ENCODE results near the gene SLC25A42.

Gene SLC25A42

DNA sequence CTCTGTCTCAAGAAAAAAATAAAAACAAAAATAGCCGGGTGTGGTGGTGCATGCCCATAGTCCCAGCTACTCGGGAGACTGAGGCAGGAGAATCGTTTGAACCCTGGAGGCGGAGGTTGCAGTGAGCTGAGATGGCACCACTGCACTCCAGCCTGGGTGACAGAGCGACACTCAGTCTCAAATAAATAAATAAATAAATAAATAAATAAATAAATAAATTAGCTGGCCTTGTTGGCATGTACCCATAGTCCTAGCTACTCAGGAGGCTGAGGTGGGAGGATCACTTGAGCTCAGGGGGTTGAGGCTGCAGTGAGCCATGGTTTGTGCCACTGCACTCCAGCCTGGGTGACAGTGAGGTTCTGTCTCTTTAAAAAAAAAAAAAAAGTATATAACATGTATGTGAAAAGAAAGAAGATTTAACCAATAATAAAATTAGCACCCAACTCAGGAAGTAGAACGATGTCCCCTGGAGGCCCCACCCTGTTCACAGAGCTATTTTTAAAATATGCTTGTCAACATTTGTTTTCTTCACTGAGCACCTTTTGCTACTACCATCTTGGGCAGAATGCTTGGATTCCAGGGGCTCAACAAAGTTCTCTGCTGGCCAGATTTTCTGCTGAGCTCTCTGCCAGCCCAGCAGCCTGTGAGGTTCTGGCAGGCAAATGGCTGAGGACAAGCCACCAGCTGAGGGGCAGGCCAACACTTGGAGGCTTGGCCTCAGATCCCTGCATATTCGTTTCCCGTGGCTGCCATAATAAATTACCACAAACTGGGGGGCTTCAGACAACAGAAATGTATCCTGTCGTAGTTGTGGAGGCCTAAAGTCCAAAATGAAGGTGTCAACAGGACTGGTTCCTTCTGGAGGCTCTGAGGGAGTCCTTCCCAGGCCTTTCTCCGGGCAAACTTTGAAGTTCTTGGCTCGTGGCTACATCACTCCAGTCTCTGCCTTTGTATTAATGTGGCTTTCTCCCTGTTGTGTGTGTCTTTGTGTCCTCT, 5.2 kb downstream of the SLC25A42 start:
- TF ChIP-seq, protein P1, sequence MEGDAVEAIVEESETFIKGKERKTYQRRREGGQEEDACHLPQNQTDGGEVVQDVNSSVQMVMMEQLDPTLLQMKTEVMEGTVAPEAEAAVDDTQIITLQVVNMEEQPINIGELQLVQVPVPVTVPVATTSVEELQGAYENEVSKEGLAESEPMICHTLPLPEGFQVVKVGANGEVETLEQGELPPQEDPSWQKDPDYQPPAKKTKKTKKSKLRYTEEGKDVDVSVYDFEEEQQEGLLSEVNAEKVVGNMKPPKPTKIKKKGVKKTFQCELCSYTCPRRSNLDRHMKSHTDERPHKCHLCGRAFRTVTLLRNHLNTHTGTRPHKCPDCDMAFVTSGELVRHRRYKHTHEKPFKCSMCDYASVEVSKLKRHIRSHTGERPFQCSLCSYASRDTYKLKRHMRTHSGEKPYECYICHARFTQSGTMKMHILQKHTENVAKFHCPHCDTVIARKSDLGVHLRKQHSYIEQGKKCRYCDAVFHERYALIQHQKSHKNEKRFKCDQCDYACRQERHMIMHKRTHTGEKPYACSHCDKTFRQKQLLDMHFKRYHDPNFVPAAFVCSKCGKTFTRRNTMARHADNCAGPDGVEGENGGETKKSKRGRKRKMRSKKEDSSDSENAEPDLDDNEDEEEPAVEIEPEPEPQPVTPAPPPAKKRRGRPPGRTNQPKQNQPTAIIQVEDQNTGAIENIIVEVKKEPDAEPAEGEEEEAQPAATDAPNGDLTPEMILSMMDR (IDR thresholded peaks at IDR 0.05; ENCODE audit: low read depth, low read length), result no peak
- Histone ChIP-seq H3K36me3 (no peaks in the 10 kb centered on the region), H3K9me3 (ENCODE audit: severe bottlenecking) (no peaks in the 10 kb centered on the region), H3K27ac (no peak overlapping the region), H3K27me3 (ENCODE audit: insufficient read depth, low read depth, severe bottlenecking) (no peaks in the 10 kb centered on the region), H3K4me3 (ENCODE audit: low read depth, low read length) (no peak overlapping the region)
- no peak for DNase-seq

- H3K4me3 ChIP-seq (ENCODE audit: low read depth, low read length), result no peak overlapping the region
- H3K36me3 ChIP-seq, result no peaks in the 10 kb centered on the region
- no peaks in the 10 kb centered on the region for H3K9me3 ChIP-seq (ENCODE audit: severe bottlenecking)
- H3K27ac ChIP-seq, result no peak overlapping the region
- H3K27me3 ChIP-seq (ENCODE audit: insufficient read depth, low read depth, severe bottlenecking), result no peaks in the 10 kb centered on the region
- TF ChIP-seq, protein P1 (IDR thresholded peaks at IDR 0.05; ENCODE audit: low read depth, low read length), result no peak
- no peak for DNase-seq
Measured at GRCh38 chr19:19071897-19072296, 8.1 kb downstream of the SLC25A42 start.

DNA sequence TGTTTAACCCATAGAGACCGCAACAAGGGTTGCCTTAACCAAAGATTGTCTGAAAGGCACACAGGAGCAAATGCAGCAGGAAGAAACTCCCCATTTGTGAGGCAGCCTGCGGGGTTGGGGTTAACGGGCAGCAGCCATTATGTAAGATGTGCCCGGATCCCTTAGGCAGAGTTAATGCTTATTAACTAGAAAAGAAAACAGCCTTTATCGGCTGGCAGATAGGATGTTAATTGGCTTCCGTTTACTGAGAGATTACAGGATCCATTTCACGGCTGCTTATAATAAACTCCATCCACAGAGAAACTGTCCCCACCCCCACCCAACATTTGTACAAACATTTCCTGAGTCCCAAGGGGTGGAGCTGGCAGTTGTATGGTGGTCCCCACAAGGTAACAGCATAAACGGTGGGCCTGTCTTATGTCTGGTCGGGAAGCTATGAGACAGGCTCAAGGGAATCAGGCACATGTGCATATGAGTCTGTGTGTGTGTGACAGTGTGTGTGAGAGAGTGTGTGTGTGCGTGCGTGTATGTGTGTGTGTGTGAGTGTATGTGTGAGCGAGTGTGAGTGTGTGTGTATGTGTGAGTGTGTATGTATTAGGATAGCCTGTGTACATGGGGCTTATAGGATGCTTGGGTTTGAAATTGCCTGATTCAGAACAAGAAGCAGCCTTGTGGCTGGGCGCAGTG, 10.5 kb downstream of the SLC25A42 start:
- no peaks in the 10 kb centered on the region for H3K9me3 ChIP-seq (ENCODE audit: severe bottlenecking)
- no peak overlapping the region for H3K4me3 ChIP-seq (ENCODE audit: low read depth, low read length)
- H3K27me3 ChIP-seq (ENCODE audit: insufficient read depth, low read depth, severe bottlenecking), result no peaks in the 10 kb centered on the region

GRCh38 chr19:19075126-19075525, 11.3 kb downstream of the SLC25A42 start:
- DNase-seq, result no peak
- TF ChIP-seq, protein P1 (IDR thresholded peaks at IDR 0.05; ENCODE audit: low read depth, low read length), result no peak
- no peak overlapping the region for H3K4me3 ChIP-seq (ENCODE audit: low read depth, low read length)
- no peaks in the 10 kb centered on the region for H3K9me3 ChIP-seq (ENCODE audit: severe bottlenecking)
- no peaks in the 10 kb centered on the region for H3K27me3 ChIP-seq (ENCODE audit: insufficient read depth, low read depth, severe bottlenecking)
- no peaks in the 10 kb centered on the region for H3K36me3 ChIP-seq
- no peak overlapping the region for H3K27ac ChIP-seq

More for the DNA sequence above, 10.5 kb downstream of the SLC25A42 start:
- H3K36me3 ChIP-seq, result no peaks in the 10 kb centered on the region
- no peak overlapping the region for H3K27ac ChIP-seq
- no peak for DNase-seq
- TF ChIP-seq, protein P1 (IDR thresholded peaks at IDR 0.05; ENCODE audit: low read depth, low read length), result no peak

DNA sequence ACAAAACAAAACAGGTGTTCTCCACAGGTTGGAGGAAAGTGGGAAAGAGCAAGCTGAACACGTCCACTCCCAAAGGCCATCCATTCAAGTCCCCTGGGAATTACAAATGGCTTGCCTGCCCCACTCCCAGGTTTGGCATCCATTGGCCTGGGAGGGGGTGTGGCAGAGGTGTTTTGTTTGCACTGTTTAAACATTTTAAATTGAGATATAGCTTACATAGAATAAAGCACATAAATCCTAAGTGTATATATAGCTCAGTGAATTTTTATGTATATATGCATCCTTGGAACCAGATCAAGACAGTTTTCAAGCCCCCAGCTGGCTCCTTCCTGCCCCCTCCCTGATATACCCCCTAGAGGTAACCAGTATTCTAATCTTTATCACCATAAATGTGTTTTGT, 12.7 kb downstream of the SLC25A42 start:
- no peak for DNase-seq
- no peaks in the 10 kb centered on the region for H3K27me3 ChIP-seq (ENCODE audit: insufficient read depth, low read depth, severe bottlenecking)

More for the DNA sequence above, 12.7 kb downstream of the SLC25A42 start:
- Histone ChIP-seq H3K27ac (no peak overlapping the region), H3K36me3 (no peaks in the 10 kb centered on the region), H3K9me3 (ENCODE audit: severe bottlenecking) (no peaks in the 10 kb centered on the region), H3K4me3 (ENCODE audit: low read depth, low read length) (no peak overlapping the region)
- TF ChIP-seq, protein P1 (IDR thresholded peaks at IDR 0.05; ENCODE audit: low read depth, low read length), result no peak
